Measurements from ENCODE around the gene OXA1L. TPM values are rescaled to one million over a fixed set of nuclear protein-coding genes. Genes with fewer than 3 reads are reported as not detected.

Gene OXA1L
- total RNA-seq, 6 experiments from 2014 or later = 87.1 to 108 (median 92.9) TPM

- Mint-ChIP-seq H3K27ac (no peak overlapping the region), H3K4me1 (ENCODE audit: low read depth) (peaks cover 23% of the 10 kb centered on the region), H3K9me3 (no peaks in the 10 kb centered on the region), H3K36me3 (ENCODE audit: low read depth) (no peaks in the 10 kb centered on the region), H3K27me3 (ENCODE audit: insufficient read depth) (no peaks in the 10 kb centered on the region), H3K4me3 (no peak overlapping the region)
- no peak for DNase-seq
- TF ChIP-seq, protein P1, sequence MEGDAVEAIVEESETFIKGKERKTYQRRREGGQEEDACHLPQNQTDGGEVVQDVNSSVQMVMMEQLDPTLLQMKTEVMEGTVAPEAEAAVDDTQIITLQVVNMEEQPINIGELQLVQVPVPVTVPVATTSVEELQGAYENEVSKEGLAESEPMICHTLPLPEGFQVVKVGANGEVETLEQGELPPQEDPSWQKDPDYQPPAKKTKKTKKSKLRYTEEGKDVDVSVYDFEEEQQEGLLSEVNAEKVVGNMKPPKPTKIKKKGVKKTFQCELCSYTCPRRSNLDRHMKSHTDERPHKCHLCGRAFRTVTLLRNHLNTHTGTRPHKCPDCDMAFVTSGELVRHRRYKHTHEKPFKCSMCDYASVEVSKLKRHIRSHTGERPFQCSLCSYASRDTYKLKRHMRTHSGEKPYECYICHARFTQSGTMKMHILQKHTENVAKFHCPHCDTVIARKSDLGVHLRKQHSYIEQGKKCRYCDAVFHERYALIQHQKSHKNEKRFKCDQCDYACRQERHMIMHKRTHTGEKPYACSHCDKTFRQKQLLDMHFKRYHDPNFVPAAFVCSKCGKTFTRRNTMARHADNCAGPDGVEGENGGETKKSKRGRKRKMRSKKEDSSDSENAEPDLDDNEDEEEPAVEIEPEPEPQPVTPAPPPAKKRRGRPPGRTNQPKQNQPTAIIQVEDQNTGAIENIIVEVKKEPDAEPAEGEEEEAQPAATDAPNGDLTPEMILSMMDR (IDR thresholded peaks at IDR 0.05) = no peak
Observed at GRCh38 chr14:22813145-22813544, 46.7 kb downstream of the OXA1L start.

DNA sequence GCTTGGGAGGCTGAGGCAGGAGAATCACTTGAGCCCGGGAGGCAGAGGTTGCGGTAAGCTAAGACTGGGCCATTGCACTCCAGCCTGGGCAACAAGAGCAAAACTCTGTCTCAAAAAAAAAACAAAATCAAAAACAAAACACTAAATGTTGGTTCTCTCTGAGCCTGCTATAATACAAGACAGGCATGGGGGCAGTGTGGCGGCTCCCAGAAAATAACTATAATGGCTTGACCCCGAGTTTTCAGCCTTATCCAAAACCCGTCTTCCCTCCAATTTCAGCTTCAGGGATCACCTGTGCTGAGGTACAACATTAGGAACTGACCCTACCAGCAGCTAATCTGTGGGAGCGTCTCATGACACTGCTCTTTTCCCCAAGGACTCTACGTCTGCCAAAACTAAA lies 47.9 kb downstream of the OXA1L start:
- TF ChIP-seq, protein P1 (IDR thresholded peaks at IDR 0.05) = no peak
- peaks cover 30% of the 10 kb centered on the region for H3K4me1 Mint-ChIP-seq (ENCODE audit: low read depth)
- no peak for DNase-seq
- no peaks in the 10 kb centered on the region for H3K27me3 Mint-ChIP-seq (ENCODE audit: insufficient read depth)
- no peak overlapping the region for H3K4me3 Mint-ChIP-seq
- H3K27ac Mint-ChIP-seq = no peak overlapping the region
- H3K9me3 Mint-ChIP-seq = no peaks in the 10 kb centered on the region
- no peaks in the 10 kb centered on the region for H3K36me3 Mint-ChIP-seq (ENCODE audit: low read depth)

DNA sequence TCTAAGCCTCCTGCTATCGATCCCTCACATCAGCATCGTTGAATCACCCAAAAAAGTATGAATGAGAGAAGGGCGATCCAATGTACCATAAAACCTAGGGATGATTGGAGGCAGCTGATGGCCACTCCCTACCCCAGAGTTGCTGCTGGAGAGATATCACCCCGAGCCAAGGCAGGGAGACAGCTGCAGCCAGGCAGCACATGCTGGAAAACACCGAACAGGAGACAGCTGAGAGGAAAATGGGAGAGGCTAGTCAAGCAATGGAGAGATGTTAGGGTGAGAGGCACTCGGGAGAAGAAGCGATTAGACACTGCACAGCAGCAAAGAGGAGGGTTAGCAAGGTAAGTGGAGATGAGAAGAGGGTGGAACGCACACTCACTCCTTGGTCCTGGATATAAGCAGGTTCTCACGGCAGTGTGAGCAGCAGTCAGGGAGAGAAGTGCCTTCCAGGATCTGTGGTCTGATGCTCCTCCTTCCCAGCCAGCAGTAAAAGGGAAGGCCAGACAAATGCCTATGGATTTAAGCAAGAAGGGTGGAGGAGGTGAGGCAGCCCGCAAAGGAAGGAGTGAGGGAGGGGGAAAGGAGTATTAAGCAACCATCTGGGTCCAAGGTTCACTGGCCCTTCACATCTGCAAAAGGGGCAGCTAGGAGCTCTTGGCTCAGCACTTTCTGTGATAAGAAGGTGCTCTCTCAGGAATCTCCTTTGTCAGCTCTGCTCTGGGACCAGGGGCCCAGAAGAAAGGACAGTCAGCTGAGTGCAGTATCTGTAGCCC lies 48.6 kb downstream of the OXA1L start, which contains the start of gene SLC7A7:
Gene SLC7A7, minus strand, starts transcription at position 495 of the 773 bp plus-strand sequence. CDS start 2,037 bp downstream, outside the sequence.
- H3K27ac Mint-ChIP-seq = peak within 1 kb of the TSS; percentile 47; the same call in 1 of the 2 replicates

DNA sequence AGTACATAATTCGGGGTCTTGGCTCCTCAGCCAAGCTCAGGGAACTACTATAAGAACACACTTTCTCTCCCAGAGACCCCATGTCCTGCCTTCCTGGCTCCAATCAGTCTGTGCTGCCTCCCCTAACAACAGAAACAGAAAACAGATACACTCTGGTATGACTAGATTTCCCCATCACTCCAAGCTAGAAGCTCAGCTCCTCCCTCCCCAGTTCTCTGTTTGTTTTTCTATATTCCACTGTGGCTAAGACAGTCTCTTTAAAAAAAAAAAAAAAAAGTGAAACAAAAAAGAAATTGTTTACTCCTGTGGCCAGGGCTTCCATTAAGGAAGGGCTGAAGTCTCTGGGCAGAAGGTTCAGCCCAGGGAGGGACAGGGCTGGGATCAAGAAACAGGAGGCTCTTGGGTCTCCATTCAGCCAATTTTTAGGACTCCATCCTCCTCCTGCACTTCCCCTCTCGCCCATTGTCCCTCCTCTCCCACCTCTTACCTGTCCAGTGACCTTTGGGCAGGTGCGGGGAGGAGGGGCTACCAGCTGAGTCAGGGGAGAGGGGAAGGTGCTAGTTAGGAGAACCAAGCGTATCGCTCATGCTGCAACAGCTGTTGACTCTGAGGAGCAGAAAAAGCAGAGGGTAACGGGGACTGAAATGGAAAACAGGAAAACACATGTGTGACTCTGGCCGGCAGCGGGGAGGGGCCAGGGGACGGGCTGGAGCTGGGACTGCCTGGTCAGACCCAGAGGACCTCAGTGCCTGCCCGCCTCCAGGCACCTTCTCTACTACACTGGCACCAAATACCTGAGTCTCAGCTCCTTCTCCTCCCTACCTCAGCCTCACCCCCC lies 52.9 kb downstream of the OXA1L start:
- TF ChIP-seq, protein P1 (IDR thresholded peaks at IDR 0.05) = no peak
- no peaks in the 10 kb centered on the region for H3K27me3 Mint-ChIP-seq (ENCODE audit: insufficient read depth)
- H3K36me3 Mint-ChIP-seq (ENCODE audit: low read depth) = no peaks in the 10 kb centered on the region
- no peaks in the 10 kb centered on the region for H3K9me3 Mint-ChIP-seq
- H3K27ac Mint-ChIP-seq = peak overlapping the region; percentile 98
- peak; percentile 74 for DNase-seq
- H3K4me1 Mint-ChIP-seq (ENCODE audit: low read depth) = peaks cover 63% of the 10 kb centered on the region
- peak overlapping the region; percentile 61 for H3K4me3 Mint-ChIP-seq

More for the DNA sequence above, 48.6 kb downstream of the OXA1L start, which contains the start of gene SLC7A7:
- Mint-ChIP-seq H3K4me3 (no peak within 1 kb of the TSS), H3K36me3 (ENCODE audit: low read depth) (no peaks in the 10 kb centered on the region), H3K27me3 (ENCODE audit: insufficient read depth) (no peaks in the 10 kb centered on the region), H3K4me1 (ENCODE audit: low read depth) (peaks cover 38% of the 10 kb centered on the region), H3K9me3 (no peaks in the 10 kb centered on the region)
- TF ChIP-seq, protein P1 (IDR thresholded peaks at IDR 0.05) = no peak
- no peak for DNase-seq

DNA sequence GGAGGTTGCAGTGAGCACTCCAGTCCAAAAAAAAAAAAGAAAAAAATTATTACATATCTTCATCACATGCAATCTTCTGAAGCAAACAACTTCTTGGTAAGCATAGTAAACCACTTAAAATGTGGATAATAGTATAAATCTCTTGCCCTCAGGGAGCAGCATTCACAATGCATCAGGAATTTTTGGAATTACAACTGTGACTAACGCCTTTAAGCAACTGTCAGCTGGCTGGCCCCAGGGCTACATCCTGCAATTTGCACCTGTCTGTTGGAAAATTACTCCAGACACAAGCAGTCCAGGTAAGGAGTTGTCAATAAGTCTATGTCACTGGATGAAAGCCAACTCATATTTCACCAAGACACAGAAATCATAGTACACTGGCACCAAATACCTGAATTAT lies 54.2 kb downstream of the OXA1L start:
- peaks cover 64% of the 10 kb centered on the region for H3K4me1 Mint-ChIP-seq (ENCODE audit: low read depth)
- TF ChIP-seq, protein P1 (IDR thresholded peaks at IDR 0.05) = no peak
- H3K27ac Mint-ChIP-seq = no peak overlapping the region
- no peak overlapping the region for H3K4me3 Mint-ChIP-seq
- no peaks in the 10 kb centered on the region for H3K36me3 Mint-ChIP-seq (ENCODE audit: low read depth)
- H3K27me3 Mint-ChIP-seq (ENCODE audit: insufficient read depth) = no peaks in the 10 kb centered on the region
- DNase-seq = peak; percentile 51
- H3K9me3 Mint-ChIP-seq = no peaks in the 10 kb centered on the region
